Measurements from ENCODE around the gene ANKRD39.

DNA sequence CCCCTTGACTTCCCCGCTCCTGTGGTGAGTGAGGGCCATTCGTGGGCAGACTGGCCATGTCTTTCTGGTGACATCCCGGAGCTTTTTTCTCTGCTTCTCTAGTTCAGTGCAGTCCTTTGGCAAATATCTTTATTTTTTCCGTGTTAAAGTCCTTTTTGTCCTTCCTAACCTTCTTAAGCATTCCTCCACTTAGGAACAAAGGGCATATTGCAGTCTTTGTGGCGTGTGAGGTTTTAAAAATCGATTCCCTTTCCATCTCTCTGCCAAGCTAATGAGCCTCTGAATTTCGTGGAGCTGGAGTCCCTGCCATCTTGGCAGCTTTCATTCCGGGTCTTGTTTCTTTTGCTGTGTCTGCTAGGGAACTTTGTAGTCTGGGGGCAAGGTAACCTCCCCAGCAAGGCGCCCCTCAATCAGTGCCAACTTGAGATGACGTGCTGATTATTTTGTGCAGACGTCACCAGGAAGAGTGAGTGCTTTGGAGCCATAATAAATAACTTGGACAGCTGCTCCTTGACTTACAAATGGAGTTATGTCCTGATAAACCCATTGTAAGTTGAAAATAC lies 36.6 kb downstream of the ANKRD39 start:
- no peak for TF ChIP-seq TARDBP (IDR thresholded peaks at IDR 0.05)
- TF ChIP-seq SP1 (IDR thresholded peaks at IDR 0.05): no peak
- no peak for TF ChIP-seq PKNOX1 (IDR thresholded peaks at IDR 0.05)
- no peak for TF ChIP-seq FOXK2 (IDR thresholded peaks at IDR 0.05)
- TF ChIP-seq FOXM1 (IDR thresholded peaks at IDR 0.05; ENCODE audit: borderline replicate concordance): no peak
